ENCODE results near the gene CYGB.

The CYGB gene

DNA sequence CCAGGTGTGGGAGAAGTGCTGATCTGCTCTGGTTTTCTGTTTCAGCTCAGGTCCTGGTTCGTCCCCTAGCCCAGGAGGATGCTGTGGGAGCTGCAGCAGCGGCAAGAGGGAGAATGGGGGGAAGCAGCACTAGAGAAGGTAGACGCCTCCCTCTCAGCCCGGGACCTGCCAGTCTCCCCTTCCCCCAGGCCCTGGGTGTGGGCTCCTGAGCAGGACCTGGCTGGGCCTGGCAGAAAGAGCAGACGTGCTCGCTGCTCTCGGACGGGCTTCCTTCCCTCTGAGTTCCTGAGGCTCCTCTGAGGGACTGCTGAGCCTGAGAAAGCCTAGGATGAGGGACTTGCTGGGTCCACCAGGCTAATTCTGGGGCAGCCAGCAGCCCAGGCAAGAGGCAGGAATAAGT lies 5.5 kb upstream of the CYGB start:
- Mint-ChIP-seq H3K4me1 (peaks cover 60% of the 10 kb centered on the region), H3K36me3 (ENCODE audit: low read depth) (no peaks in the 10 kb centered on the region), H3K27me3 (ENCODE audit: low read depth, poor library complexity) (peaks cover 73% of the 10 kb centered on the region), H3K9me3 (no peaks in the 10 kb centered on the region), H3K4me3 (peak overlapping the region; percentile 43), H3K27ac (no peak overlapping the region)
- DNase-seq = no peak
- TF ChIP-seq CTCF (IDR thresholded peaks at IDR 0.05) = no peak

DNA sequence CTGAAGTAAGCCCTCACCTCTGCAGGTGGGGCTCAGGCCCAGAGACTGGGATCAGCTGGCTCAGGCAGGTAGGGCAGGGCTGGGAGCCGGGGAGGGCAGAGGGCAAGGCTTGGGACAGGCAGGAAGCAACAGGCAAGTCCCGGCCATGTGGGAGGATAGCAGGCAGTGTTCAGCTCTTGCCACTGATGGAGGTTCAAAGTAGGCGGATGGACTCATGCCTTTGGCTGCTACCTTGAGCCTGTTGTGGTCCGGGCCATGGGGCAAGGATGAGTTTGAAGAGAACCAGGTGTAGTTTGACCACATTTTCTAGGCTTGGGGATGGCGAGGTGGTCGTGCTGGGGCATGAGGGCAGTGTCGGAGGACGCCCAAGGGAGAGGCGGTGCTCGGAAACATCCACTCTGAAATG lies 5.1 kb upstream of the CYGB start:
- peaks cover 60% of the 10 kb centered on the region for H3K4me1 Mint-ChIP-seq
- peaks cover 75% of the 10 kb centered on the region for H3K27me3 Mint-ChIP-seq (ENCODE audit: low read depth, poor library complexity)
- H3K27ac Mint-ChIP-seq = no peak overlapping the region
- no peaks in the 10 kb centered on the region for H3K36me3 Mint-ChIP-seq (ENCODE audit: low read depth)
- H3K9me3 Mint-ChIP-seq = no peaks in the 10 kb centered on the region
- DNase-seq = no peak
- TF ChIP-seq CTCF (IDR thresholded peaks at IDR 0.05) = no peak
- peak overlapping the region; percentile 43 for H3K4me3 Mint-ChIP-seq

DNA sequence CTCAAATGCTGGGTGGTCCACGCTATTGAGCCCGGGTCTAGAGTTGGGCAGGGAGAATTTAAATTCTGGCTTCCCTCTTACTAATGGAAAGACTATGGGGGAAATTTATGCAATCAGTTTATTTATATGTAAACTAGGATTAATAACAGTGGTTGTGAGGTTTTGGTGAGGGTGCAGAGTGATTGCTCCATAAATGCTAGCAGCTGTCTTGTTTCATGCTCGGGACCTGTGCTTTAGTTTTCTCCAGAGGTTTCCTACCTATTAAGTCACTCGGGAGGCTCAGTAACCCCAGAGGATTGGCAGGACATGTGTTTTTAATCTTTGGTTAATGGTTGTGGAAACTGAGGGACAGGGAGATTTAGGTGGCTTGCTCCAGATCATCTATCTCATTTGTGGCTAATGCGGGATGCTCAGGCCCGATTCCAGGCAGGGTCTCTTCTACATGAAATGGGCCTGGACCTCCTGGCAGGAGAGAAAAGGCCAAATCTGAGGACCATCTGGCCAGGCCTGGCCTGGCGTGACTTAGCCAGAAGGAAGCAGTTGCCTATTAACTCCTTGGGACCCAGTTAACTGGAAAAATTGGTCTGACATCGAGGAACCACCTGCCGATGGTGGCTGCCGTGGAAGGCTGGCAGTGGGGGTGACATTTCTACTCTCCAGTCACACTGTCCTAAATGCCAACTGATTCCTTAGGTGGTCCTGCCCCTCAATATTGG lies 4.4 kb upstream of the CYGB start:
- DNase-seq = no peak
- Mint-ChIP-seq H3K9me3 (no peaks in the 10 kb centered on the region), H3K36me3 (ENCODE audit: low read depth) (no peaks in the 10 kb centered on the region), H3K27me3 (ENCODE audit: low read depth, poor library complexity) (peaks cover 82% of the 10 kb centered on the region), H3K4me3 (no peak overlapping the region), H3K27ac (no peak overlapping the region), H3K4me1 (peaks cover 60% of the 10 kb centered on the region)
- TF ChIP-seq CTCF (IDR thresholded peaks at IDR 0.05) = no peak

- TF ChIP-seq CTCF (IDR thresholded peaks at IDR 0.05) = peak; percentile 7
- DNase-seq = peak; percentile 88
- Mint-ChIP-seq H3K27me3 (ENCODE audit: low read depth, poor library complexity) (peaks cover 83% of the 10 kb centered on the region), H3K27ac (no peak overlapping the region), H3K4me3 (peak overlapping the region; percentile 74), H3K36me3 (ENCODE audit: low read depth) (no peaks in the 10 kb centered on the region), H3K9me3 (no peaks in the 10 kb centered on the region), H3K4me1 (peaks cover 62% of the 10 kb centered on the region)
These were observed 3.1 kb upstream of the CYGB start for GRCh38 chr17:76540381-76541300.

DNA sequence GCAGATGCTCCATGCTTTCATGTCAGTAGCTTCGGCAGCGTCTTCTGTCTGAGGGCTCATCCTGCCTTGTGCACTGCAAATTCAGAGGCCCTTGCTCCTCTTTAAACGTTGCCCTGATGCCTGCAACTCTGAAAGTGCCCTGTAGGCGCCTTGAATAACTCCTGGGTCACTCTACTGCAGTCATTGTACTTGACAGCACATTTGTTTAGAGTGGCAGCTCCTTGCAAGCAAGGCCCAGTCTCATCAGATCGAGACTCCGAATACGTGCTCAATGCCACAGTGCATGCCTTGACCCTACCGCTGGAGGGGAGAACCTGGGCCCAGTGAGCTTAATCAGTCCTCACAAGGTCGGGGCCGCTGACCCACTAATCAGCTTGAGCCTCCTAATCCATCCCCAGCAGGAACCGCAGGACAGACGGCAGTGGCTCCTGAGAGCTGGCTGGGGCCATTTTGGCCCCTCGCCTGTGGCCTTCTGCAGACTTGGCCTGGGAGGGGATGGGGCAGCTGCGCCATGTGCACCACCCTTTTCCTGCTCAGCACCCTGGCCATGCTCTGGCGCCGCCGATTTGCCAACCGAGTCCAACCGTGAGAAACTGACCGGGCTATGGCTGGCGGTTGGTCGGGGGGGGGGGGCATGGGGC lies 2.2 kb upstream of the CYGB start, which contains the start of gene PRCD:
TSS of gene PRCD (plus strand) at position 414 of the 641 bp plus-strand sequence. CDS start at position 512, 98 bp downstream.
- Mint-ChIP-seq H3K36me3 (ENCODE audit: low read depth) (no peaks in the 10 kb centered on the region), H3K4me3 (peak within 1 kb of the TSS; percentile 74), H3K4me1 (peaks cover 70% of the 10 kb centered on the region), H3K27ac (no peak within 1 kb of the TSS), H3K27me3 (ENCODE audit: low read depth, poor library complexity) (peaks cover 84% of the 10 kb centered on the region), H3K9me3 (no peaks in the 10 kb centered on the region)
- DNase-seq = no peak
- no peak for TF ChIP-seq CTCF (IDR thresholded peaks at IDR 0.05)
